GM12878 (cell line): ENCODE results near the gene F2RL3. TPM values are rescaled to one million over a fixed set of nuclear protein-coding genes. Genes with fewer than 3 reads are reported as not detected.

Source experiments
- ATAC-seq: fragments of 200-7000 bp; cut with Tn5 transposase; 3 replicates; pipeline ENCODE4 v1.9.1; 2020; ENCODE audit warnings: mild to moderate bottlenecking, moderate library complexity
- BruUV-seq: library from RNA; stranded (reverse); fragments of 400-500 nt; replicated peaks from 2 replicates; lab custom pipeline; 2021; lab: Mats Ljungman, UMichigan
- CTCF ChIA-PET: fragments of 300-600 bp; sonication (Branson Sonifier 250); formaldehyde crosslinking; extraction: SDS; loops from one replicate; lab custom pipeline; 2021; ENCODE audit warnings: inconsistent platforms; lab: Yijun Ruan, JAX
- POLR2A ChIA-PET: fragments of 350-600 bp; formaldehyde crosslinking; extraction: SDS; loops from one replicate; lab custom pipeline; 2021; ENCODE audit warnings: inconsistent platforms; lab: Charles Lee
- RAD21 ChIA-PET: fragments of 300-600 bp; sonication (Branson Sonifier 250); formaldehyde crosslinking; loops from one replicate; lab custom pipeline; 2023; ENCODE audit warnings: antibody characterized with exemption; ENCODE audit not compliant: unreplicated experiment; lab: Charles Lee
- SMC1A ChIA-PET: fragments of 300-600 bp; sonication (Branson Sonifier 250); formaldehyde crosslinking; loops from one replicate; lab custom pipeline; 2023; ENCODE audit not compliant: unreplicated experiment, uncharacterized antibody; lab: Charles Lee
- DNase-seq: peaks from one replicate; pipeline ENCODE4 v3.0.0-alpha.2; 2011; ENCODE audit warnings: low read depth, low spot score
- FAIRE-seq: peaks from 3 replicates; lab custom pipeline; 2011; peaks lifted over from hg19 to GRCh38; lab: Jason Lieb, UNC
- H2AFZ ChIP-seq: 2 replicates; pipeline ENCODE4 v1.6.0; 2011; ENCODE audit warnings: low read depth, low read length, control low read depth; ENCODE audit not compliant: control insufficient read depth
- H3K27ac ChIP-seq: 2 replicates; pipeline ENCODE4 v1.5.1; 2011; ENCODE audit warnings: control low read depth; ENCODE audit not compliant: control insufficient read depth, insufficient read depth
- H3K27me3 ChIP-seq, 2 experiments: replicated peaks in 1 of 2; 2 replicates each; pipeline versions ENCODE4 v1.6.0 to v1.6.1; 2011; ENCODE audit warnings: low read length in 1 of 2; ENCODE audit not compliant: control insufficient read depth in 2 of 2, insufficient read depth in 2 of 2
- H3K36me3 ChIP-seq, 2 experiments: 2 replicates each; pipeline ENCODE4 v1.5.1; 2011; ENCODE audit warnings: low read length in 1 of 2; ENCODE audit not compliant: control insufficient read depth in 2 of 2, insufficient read depth in 2 of 2
- H3K4me1 ChIP-seq: 2 replicates; pipeline ENCODE4 v1.6.1; 2011; ENCODE audit warnings: mild to moderate bottlenecking, low read length, moderate library complexity, mixed read lengths; ENCODE audit not compliant: control insufficient read depth, insufficient read depth
- H3K4me2 ChIP-seq: 2 replicates; pipeline ENCODE4 v1.6.0; 2011; ENCODE audit warnings: control low read depth; ENCODE audit not compliant: control insufficient read depth, insufficient read depth
- H3K4me3 ChIP-seq: fragments of 200-600 bp; sonication (generic); 2 replicates; pipeline ENCODE4 v1.5.1; 2016
- H3K79me2 ChIP-seq: 2 replicates; pipeline ENCODE4 v1.6.0; 2011; ENCODE audit warnings: low read length; ENCODE audit not compliant: control insufficient read depth, insufficient read depth
- H3K9ac ChIP-seq: 2 replicates; pipeline ENCODE4 v1.8.0; 2011; ENCODE audit warnings: low read length, control low read depth, mixed read lengths; ENCODE audit not compliant: control insufficient read depth, insufficient read depth
- H3K9me3 ChIP-seq: replicated peaks from 3 replicates; pipeline ENCODE4 v1.5.1; 2011; ENCODE audit warnings: mild to moderate bottlenecking, low read length; ENCODE audit not compliant: control insufficient read depth, insufficient read depth
- H4K20me1 ChIP-seq: 2 replicates; pipeline ENCODE4 v1.6.0; 2011; ENCODE audit not compliant: control insufficient read depth, insufficient read depth
- RUNX3 ChIP-seq: IDR thresholded peaks from 2 replicates; pipeline ENCODE4 v1.6.1; 2012; ENCODE audit warnings: low read length, inconsistent platforms
- SMAD1 ChIP-seq: fragments of 450-650 bp; IDR thresholded peaks from 2 replicates; pipeline ENCODE4 v1.6.1; 2018; ENCODE audit warnings: mild to moderate bottlenecking, low read depth; ENCODE audit not compliant: partially characterized antibody
- WGBS: methylation state at CpG from one replicate; pipeline ENCODE4 v1.1.6; 2016; ENCODE audit warnings: low lambda C conversion rate; ENCODE audit not compliant: insufficient replicate concordance, insufficient coverage; ENCODE audit errors: missing lambda C conversion rate; 5-methylcytosine and 5-hydroxymethylcytosine counted together
- in situ Hi-C: fragments of 300-500 bp; cut with MboI; formaldehyde crosslinking; loops from 9 replicates; pipeline ENCODE4 v1.14.3; 2018; ENCODE audit warnings: mixed read lengths
- intact Hi-C: fragments of 100-400 bp; cut with micrococcal nuclease; formaldehyde crosslinking; loops from one replicate; pipeline ENCODE4 v1.14.2; 2022; ENCODE audit not compliant: unreplicated experiment
- polyA plus RNA-seq, 11 experiments: library from polyadenylated mRNA; depleted of rRNA in 4 of 11; unstranded in 6 of 11; stranded (reverse) in 5 of 11; fragments of >200 nt; fragmentation: Nextera tagmentation in 4 of 11; fragmentation: Illumina TruSeq in 1 of 11; extraction: Ambion mirVana in 4 of 11; extraction: Trizol in 1 of 11; gene quantifications; 1 replicate in 1 of 11; 2 replicates in 10 of 11; pipeline versions ENCODE4 v1.2.1 to v1.2.3, GENCODE V29; 2011 to 2016; ENCODE audit warnings: inconsistent platforms in 2 of 11, missing spikeins in 2 of 11, low read depth in 1 of 11
- total RNA-seq, 4 experiments: library from RNA; depleted of rRNA in 3 of 4; stranded (reverse); fragments of >200 nt in 3 of 4; fragmentation: Illumina TruSeq in 1 of 4; extraction: Trizol in 1 of 4; gene quantifications; 2 replicates each; pipeline versions ENCODE4 v1.2.1 to v1.2.3, GENCODE V29; 2013 to 2021
- TF ChIP-seq, protein P1 (sequence below): IDR thresholded peaks from 2 replicates; pipeline ENCODE4 v1.6.1; 2011; ENCODE audit warnings: low read depth, low read length, improper control_type of control experiment, borderline replicate concordance
- TF ChIP-seq, protein P2 (sequence below): fragments of 450-650 bp; IDR thresholded peaks from 2 replicates; pipeline ENCODE4 v1.6.1; 2016; ENCODE audit warnings: mild to moderate bottlenecking, moderate library complexity, borderline replicate concordance
- TF ChIP-seq, protein P3 (sequence below): fragments of 450-650 bp; formaldehyde crosslinking; IDR thresholded peaks from 2 replicates; pipeline ENCODE4 v1.5.0; 2022; ENCODE audit warnings: mild to moderate bottlenecking, missing genetic modification characterization

Gene F2RL3
- total and polyA plus RNA-seq, 10 of the 15 experiments (the other 5 are each of a cell fraction or from before 2014, with no cell fraction given), result 0.01 to 1.2 (median 0.29) TPM

DNA sequence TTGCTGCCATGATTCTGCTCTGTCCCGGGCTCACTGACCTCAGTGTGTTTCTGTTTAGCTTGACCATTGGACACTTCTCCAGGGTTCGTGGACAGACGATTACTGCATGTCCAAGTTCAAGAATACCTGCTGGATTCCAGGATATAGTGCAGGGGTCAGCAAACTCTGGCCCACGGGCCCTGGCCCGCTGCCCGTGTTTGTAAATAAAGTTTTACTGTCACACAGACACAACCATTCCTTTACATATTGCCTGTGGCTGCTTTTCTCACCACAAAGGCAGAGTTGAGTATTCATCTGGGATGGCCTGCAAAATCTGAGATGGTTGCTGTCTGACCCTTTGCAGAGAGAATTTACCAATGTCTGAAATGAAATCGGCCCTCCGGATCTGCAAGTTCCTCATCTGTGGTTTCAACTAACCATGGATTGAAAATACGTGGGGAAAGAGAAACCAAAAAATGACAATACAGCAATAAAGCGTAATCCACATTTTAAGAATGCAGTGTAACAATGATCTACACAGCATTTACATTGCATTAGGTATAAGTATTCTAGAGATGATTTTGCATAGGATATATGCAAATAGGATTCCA lies 25.9 kb upstream of the F2RL3 start:
- ChIA-PET RAD21 (no interaction called here), POLR2A (interaction anchor here (0.6 kb wide), 1 partner anchor 150 kb away, joined by 3 read pairs; no protein-coding TSS in a partner anchor), CTCF (no interaction called here), SMC1A (no interaction called here)
- peaks cover 16% of the 10 kb centered on the region for H3K4me1 ChIP-seq
- no peak overlapping the region for H2AFZ ChIP-seq
- DNase-seq (no peak), ATAC-seq (no peak; the same call in 2 of the 3 replicates), FAIRE-seq (peak; percentile 71)
- TF ChIP-seq, protein P1, sequence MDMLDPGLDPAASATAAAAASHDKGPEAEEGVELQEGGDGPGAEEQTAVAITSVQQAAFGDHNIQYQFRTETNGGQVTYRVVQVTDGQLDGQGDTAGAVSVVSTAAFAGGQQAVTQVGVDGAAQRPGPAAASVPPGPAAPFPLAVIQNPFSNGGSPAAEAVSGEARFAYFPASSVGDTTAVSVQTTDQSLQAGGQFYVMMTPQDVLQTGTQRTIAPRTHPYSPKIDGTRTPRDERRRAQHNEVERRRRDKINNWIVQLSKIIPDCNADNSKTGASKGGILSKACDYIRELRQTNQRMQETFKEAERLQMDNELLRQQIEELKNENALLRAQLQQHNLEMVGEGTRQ, result no peak
- TF ChIP-seq, protein P2, sequence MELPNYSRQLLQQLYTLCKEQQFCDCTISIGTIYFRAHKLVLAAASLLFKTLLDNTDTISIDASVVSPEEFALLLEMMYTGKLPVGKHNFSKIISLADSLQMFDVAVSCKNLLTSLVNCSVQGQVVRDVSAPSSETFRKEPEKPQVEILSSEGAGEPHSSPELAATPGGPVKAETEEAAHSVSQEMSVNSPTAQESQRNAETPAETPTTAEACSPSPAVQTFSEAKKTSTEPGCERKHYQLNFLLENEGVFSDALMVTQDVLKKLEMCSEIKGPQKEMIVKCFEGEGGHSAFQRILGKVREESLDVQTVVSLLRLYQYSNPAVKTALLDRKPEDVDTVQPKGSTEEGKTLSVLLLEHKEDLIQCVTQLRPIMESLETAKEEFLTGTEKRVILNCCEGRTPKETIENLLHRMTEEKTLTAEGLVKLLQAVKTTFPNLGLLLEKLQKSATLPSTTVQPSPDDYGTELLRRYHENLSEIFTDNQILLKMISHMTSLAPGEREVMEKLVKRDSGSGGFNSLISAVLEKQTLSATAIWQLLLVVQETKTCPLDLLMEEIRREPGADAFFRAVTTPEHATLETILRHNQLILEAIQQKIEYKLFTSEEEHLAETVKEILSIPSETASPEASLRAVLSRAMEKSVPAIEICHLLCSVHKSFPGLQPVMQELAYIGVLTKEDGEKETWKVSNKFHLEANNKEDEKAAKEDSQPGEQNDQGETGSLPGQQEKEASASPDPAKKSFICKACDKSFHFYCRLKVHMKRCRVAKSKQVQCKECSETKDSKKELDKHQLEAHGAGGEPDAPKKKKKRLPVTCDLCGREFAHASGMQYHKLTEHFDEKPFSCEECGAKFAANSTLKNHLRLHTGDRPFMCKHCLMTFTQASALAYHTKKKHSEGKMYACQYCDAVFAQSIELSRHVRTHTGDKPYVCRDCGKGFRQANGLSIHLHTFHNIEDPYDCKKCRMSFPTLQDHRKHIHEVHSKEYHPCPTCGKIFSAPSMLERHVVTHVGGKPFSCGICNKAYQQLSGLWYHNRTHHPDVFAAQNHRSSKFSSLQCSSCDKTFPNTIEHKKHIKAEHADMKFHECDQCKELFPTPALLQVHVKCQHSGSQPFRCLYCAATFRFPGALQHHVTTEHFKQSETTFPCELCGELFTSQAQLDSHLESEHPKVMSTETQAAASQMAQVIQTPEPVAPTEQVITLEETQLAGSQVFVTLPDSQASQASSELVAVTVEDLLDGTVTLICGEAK, result peak; percentile 73
- TF ChIP-seq SMAD1, result no peak
- TF ChIP-seq RUNX3, result peak; percentile 66
- TF ChIP-seq, protein P3, sequence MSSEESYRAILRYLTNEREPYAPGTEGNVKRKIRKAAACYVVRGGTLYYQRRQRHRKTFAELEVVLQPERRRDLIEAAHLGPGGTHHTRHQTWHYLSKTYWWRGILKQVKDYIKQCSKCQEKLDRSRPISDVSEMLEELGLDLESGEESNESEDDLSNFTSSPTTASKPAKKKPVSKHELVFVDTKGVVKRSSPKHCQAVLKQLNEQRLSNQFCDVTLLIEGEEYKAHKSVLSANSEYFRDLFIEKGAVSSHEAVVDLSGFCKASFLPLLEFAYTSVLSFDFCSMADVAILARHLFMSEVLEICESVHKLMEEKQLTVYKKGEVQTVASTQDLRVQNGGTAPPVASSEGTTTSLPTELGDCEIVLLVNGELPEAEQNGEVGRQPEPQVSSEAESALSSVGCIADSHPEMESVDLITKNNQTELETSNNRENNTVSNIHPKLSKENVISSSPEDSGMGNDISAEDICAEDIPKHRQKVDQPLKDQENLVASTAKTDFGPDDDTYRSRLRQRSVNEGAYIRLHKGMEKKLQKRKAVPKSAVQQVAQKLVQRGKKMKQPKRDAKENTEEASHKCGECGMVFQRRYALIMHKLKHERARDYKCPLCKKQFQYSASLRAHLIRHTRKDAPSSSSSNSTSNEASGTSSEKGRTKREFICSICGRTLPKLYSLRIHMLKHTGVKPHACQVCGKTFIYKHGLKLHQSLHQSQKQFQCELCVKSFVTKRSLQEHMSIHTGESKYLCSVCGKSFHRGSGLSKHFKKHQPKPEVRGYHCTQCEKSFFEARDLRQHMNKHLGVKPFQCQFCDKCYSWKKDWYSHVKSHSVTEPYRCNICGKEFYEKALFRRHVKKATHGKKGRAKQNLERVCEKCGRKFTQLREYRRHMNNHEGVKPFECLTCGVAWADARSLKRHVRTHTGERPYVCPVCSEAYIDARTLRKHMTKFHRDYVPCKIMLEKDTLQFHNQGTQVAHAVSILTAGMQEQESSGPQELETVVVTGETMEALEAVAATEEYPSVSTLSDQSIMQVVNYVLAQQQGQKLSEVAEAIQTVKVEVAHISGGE (CRISPR knock-in tag), result no peak
- H3K36me3 ChIP-seq, result peaks cover 8 to 13% of the 10 kb centered on the region in 2 experiments; a peak in 3 of 4 replicates
- in situ Hi-C loops (no loop called here), intact Hi-C loops (no loop called here)
- no peak overlapping the region for H3K4me3 ChIP-seq
- no peaks in the 10 kb centered on the region for H3K27me3 ChIP-seq
- no peaks in the 10 kb centered on the region for H4K20me1 ChIP-seq
- 57% methylated on average over 10 of the region's 10 CpGs for WGBS
- BruUV-seq, result TSS peak; percentile 62
- no peaks in the 10 kb centered on the region for H3K79me2 ChIP-seq
- no peak overlapping the region for H3K27ac ChIP-seq
- H3K9me3 ChIP-seq, result no peaks in the 10 kb centered on the region
- H3K4me2 ChIP-seq, result peak overlapping the region; percentile 14; the same call in 1 of the 2 replicates
- no peak overlapping the region for H3K9ac ChIP-seq
